ENCODE results near the gene STXBP5.

GRCh38 chr6:147298461-147298860 lies 94.2 kb downstream of the STXBP5 start:
- TF ChIP-seq CTCF (IDR thresholded peaks at IDR 0.05; ENCODE audit: low read depth, low read length) (no peak), MAX (IDR thresholded peaks at IDR 0.05; ENCODE audit: low read depth, low read length) (no peak), POLR2A (IDR thresholded peaks at IDR 0.05; ENCODE audit: extremely low read depth, insufficient read length) (no peak), MYC (IDR thresholded peaks at IDR 0.05; ENCODE audit: low read depth, low read length) (no peak)
